ENCODE measurements around the gene YJEFN3.

The YJEFN3 gene

GRCh38 chr19:19554074-19555023 lies 25.6 kb downstream of the YJEFN3 start:
- Histone ChIP-seq H3K4me3 (ENCODE audit: insufficient read depth, low read length, poor library complexity, severe bottlenecking) (no peak overlapping the region), H3K9me2 (replicated peaks; ENCODE audit: insufficient read depth, low read length) (no peaks in the 10 kb centered on the region), H2AFZ (ENCODE audit: low read depth, low read length, severe bottlenecking) (no peak overlapping the region), H3K4me2 (ENCODE audit: low read depth, low read length, poor library complexity, severe bottlenecking) (no peak overlapping the region), H3K9me3 (ENCODE audit: insufficient read depth, low read length) (no peaks in the 10 kb centered on the region), H3K27me3 (ENCODE audit: low read length) (no peaks in the 10 kb centered on the region), H3K36me3 (ENCODE audit: low read length) (no peaks in the 10 kb centered on the region), H3K9ac (ENCODE audit: low read length) (no peak overlapping the region), H3F3A (ENCODE audit: insufficient read depth) (no peaks in the 10 kb centered on the region), H4K20me1 (ENCODE audit: low read depth, low read length) (no peaks in the 10 kb centered on the region), H3K27ac (ENCODE audit: low read depth, low read length) (no peak overlapping the region), H3K79me2 (ENCODE audit: insufficient read depth, low read length) (no peaks in the 10 kb centered on the region)
- TF ChIP-seq CTCF (IDR thresholded peaks at IDR 0.05; ENCODE audit: insufficient read depth, low read length, poor library complexity, severe bottlenecking) (peak; percentile 79), EZH2phosphoT487 (conservative IDR thresholded peaks at IDR 0.05; ENCODE audit: low read length) (no peak)

- H2AFZ ChIP-seq (ENCODE audit: low read depth, low read length, severe bottlenecking), result no peak overlapping the region
- no peaks in the 10 kb centered on the region for H3F3A ChIP-seq (ENCODE audit: insufficient read depth)
- H3K27me3 ChIP-seq (ENCODE audit: low read length), result no peaks in the 10 kb centered on the region
- H3K9me3 ChIP-seq (ENCODE audit: insufficient read depth, low read length), result no peaks in the 10 kb centered on the region
- H3K79me2 ChIP-seq (ENCODE audit: insufficient read depth, low read length), result no peaks in the 10 kb centered on the region
- no peak overlapping the region for H3K27ac ChIP-seq (ENCODE audit: low read depth, low read length)
- H3K4me3 ChIP-seq (ENCODE audit: insufficient read depth, low read length, poor library complexity, severe bottlenecking), result no peak overlapping the region
- no peaks in the 10 kb centered on the region for H3K36me3 ChIP-seq (ENCODE audit: low read length)
- H3K9me2 ChIP-seq (replicated peaks; ENCODE audit: insufficient read depth, low read length), result no peaks in the 10 kb centered on the region
- H3K9ac ChIP-seq (ENCODE audit: low read length), result no peak overlapping the region
- H3K4me2 ChIP-seq (ENCODE audit: low read depth, low read length, poor library complexity, severe bottlenecking), result no peak overlapping the region
- no peak for TF ChIP-seq EZH2phosphoT487 (conservative IDR thresholded peaks at IDR 0.05; ENCODE audit: low read length)
- no peak for TF ChIP-seq CTCF (IDR thresholded peaks at IDR 0.05; ENCODE audit: insufficient read depth, low read length, poor library complexity, severe bottlenecking)
- H4K20me1 ChIP-seq (ENCODE audit: low read depth, low read length), result no peaks in the 10 kb centered on the region
Observed at GRCh38 chr19:19558055-19558454, 29.3 kb downstream of the YJEFN3 start.

- no peaks in the 10 kb centered on the region for H3K9me2 ChIP-seq (replicated peaks; ENCODE audit: insufficient read depth, low read length)
- no peaks in the 10 kb centered on the region for H3K36me3 ChIP-seq (ENCODE audit: low read length)
- H2AFZ ChIP-seq (ENCODE audit: low read depth, low read length, severe bottlenecking), result no peak overlapping the region
- H3K4me2 ChIP-seq (ENCODE audit: low read depth, low read length, poor library complexity, severe bottlenecking), result no peak overlapping the region
- no peaks in the 10 kb centered on the region for H3K9me3 ChIP-seq (ENCODE audit: insufficient read depth, low read length)
- no peaks in the 10 kb centered on the region for H3K79me2 ChIP-seq (ENCODE audit: insufficient read depth, low read length)
- H3K4me3 ChIP-seq (ENCODE audit: insufficient read depth, low read length, poor library complexity, severe bottlenecking), result no peak overlapping the region
- no peak overlapping the region for H3K9ac ChIP-seq (ENCODE audit: low read length)
- H3K27me3 ChIP-seq (ENCODE audit: low read length), result no peaks in the 10 kb centered on the region
- H4K20me1 ChIP-seq (ENCODE audit: low read depth, low read length), result no peaks in the 10 kb centered on the region
- no peak for TF ChIP-seq EZH2phosphoT487 (conservative IDR thresholded peaks at IDR 0.05; ENCODE audit: low read length)
- no peak for TF ChIP-seq CTCF (IDR thresholded peaks at IDR 0.05; ENCODE audit: insufficient read depth, low read length, poor library complexity, severe bottlenecking)
- no peaks in the 10 kb centered on the region for H3F3A ChIP-seq (ENCODE audit: insufficient read depth)
- H3K27ac ChIP-seq (ENCODE audit: low read depth, low read length), result no peak overlapping the region
Observed at GRCh38 chr19:19558636-19559035, 29.9 kb downstream of the YJEFN3 start.
